Trophoblast cell (in vitro differentiated cells and primary cell): ENCODE data around the gene SPTLC2.

Source experiments
- DNase-seq, 2 donors: peaks; one replicate each; pipeline ENCODE4 v3.0.0-alpha.2; 2016
- H2AFZ ChIP-seq: 2 replicates; pipeline ENCODE4 v1.6.1; 2013; ENCODE audit warnings: low read length, moderate library complexity, mild to moderate bottlenecking; ENCODE audit not compliant: insufficient read depth, poor library complexity
- H2AK5ac ChIP-seq: 2 replicates; pipeline ENCODE4 v1.6.1; 2013; ENCODE audit warnings: mild to moderate bottlenecking, low read length
- H2BK120ac ChIP-seq: 2 replicates; pipeline ENCODE4 v1.6.1; 2013; ENCODE audit warnings: low read length, mild to moderate bottlenecking, moderate library complexity; ENCODE audit not compliant: insufficient read depth, poor library complexity
- H2BK12ac ChIP-seq: 2 replicates; pipeline ENCODE4 v1.6.1; 2013; ENCODE audit warnings: mild to moderate bottlenecking, low read length, moderate library complexity
- H2BK5ac ChIP-seq: 2 replicates; pipeline ENCODE4 v1.6.1; 2013; ENCODE audit warnings: low read length, low read depth, moderate library complexity, mild to moderate bottlenecking; ENCODE audit not compliant: poor library complexity
- H3K14ac ChIP-seq: 2 replicates; pipeline ENCODE4 v1.6.1; 2013; ENCODE audit warnings: mild to moderate bottlenecking, low read length
- H3K18ac ChIP-seq: 2 replicates; pipeline ENCODE4 v1.6.1; 2013; ENCODE audit warnings: mild to moderate bottlenecking, low read length
- H3K23ac ChIP-seq: 2 replicates; pipeline ENCODE4 v1.6.1; 2013; ENCODE audit warnings: low read length
- H3K27ac ChIP-seq: 2 replicates; pipeline ENCODE4 v1.5.1; 2013; ENCODE audit warnings: low read depth, mild to moderate bottlenecking, inconsistent platforms, low read length, moderate library complexity
- H3K27me3 ChIP-seq: 2 replicates; pipeline ENCODE4 v1.6.1; 2013; ENCODE audit warnings: inconsistent platforms, mild to moderate bottlenecking, low read length, moderate library complexity; ENCODE audit not compliant: insufficient read depth
- H3K36me3 ChIP-seq, 2 experiments: 1 replicate in 1 of 2; 2 replicates in 1 of 2; pipeline ENCODE4 v1.6.1; 2013; ENCODE audit warnings: low read length in 2 of 2, mild to moderate bottlenecking in 2 of 2, moderate library complexity in 1 of 2; ENCODE audit not compliant: insufficient read depth in 2 of 2, control insufficient read depth in 1 of 2
- H3K4ac ChIP-seq: 2 replicates; pipeline ENCODE4 v1.6.1; 2013; ENCODE audit warnings: low read depth, mild to moderate bottlenecking, low read length, moderate library complexity
- H3K4me1 ChIP-seq, 2 experiments: 1 replicate in 1 of 2; 2 replicates in 1 of 2; pipeline ENCODE4 v1.6.1; 2013; ENCODE audit warnings: low read length in 2 of 2, mild to moderate bottlenecking in 2 of 2, moderate library complexity in 1 of 2; ENCODE audit not compliant: insufficient read depth in 2 of 2, control insufficient read depth in 1 of 2
- H3K4me2 ChIP-seq: 2 replicates; pipeline ENCODE4 v1.6.1; 2013; ENCODE audit warnings: inconsistent platforms, mild to moderate bottlenecking, low read length, moderate library complexity
- H3K4me3 ChIP-seq: 2 replicates; pipeline ENCODE4 v1.5.1; 2013; ENCODE audit warnings: mild to moderate bottlenecking, low read depth, low read length, inconsistent platforms
- H3K79me1 ChIP-seq: one replicate; pipeline ENCODE4 v1.6.1; 2013; ENCODE audit warnings: low read length
- H3K79me2 ChIP-seq: 2 replicates; pipeline ENCODE4 v1.6.1; 2013; ENCODE audit warnings: low read length, mild to moderate bottlenecking; ENCODE audit not compliant: control insufficient read depth, insufficient read depth, poor library complexity
- H3K9ac ChIP-seq: 2 replicates; pipeline ENCODE4 v1.6.1; 2013; ENCODE audit warnings: mild to moderate bottlenecking, low read length
- H3K9me3 ChIP-seq: 2 replicates; pipeline ENCODE4 v1.6.1; 2013; ENCODE audit warnings: low read depth, mild to moderate bottlenecking, control low read depth, inconsistent platforms, low read length; ENCODE audit not compliant: insufficient read depth
- H4K12ac ChIP-seq: 2 replicates; pipeline ENCODE4 v1.6.1; 2013; ENCODE audit warnings: low read depth, mild to moderate bottlenecking, low read length, moderate library complexity
- H4K8ac ChIP-seq: 2 replicates; pipeline ENCODE4 v1.6.1; 2013; ENCODE audit warnings: low read depth, mild to moderate bottlenecking, low read length, moderate library complexity
- H4K91ac ChIP-seq: one replicate; pipeline ENCODE4 v1.6.1; 2013; ENCODE audit warnings: low read depth, mild to moderate bottlenecking, low read length, moderate library complexity
- WGBS: extraction: QIAGEN DNeasy Blood & Tissue Kit; methylation state at CpG from one replicate; pipeline ENCODE4 v1.1.7; 2013; ENCODE audit warnings: missing lambda C conversion rate; ENCODE audit not compliant: insufficient read length, insufficient coverage; ENCODE audit errors: extremely low coverage; 5-methylcytosine and 5-hydroxymethylcytosine counted together

SPTLC2 gene

DNA sequence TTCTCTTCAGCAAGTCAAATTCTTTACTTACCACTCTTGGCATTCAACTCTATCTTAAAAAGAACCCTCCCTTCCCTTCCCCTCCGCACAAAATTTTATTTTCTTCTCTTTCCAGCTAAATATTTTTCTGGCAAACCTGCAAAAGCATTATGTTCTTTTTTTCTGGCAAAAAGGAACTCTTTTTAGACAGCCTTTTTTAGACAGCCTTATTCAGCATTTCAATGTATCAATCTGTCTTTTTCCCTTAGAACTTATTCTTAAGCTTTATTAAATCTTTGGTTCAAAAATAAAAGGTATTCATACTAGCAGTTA is 50.5 kb downstream of the SPTLC2 start:
- Histone ChIP-seq H3K9me3 (no peaks in the 10 kb centered on the region), H2AK5ac (no peak overlapping the region), H4K12ac (no peak overlapping the region), H3K36me3 (peaks cover 0 to 4% of the 10 kb centered on the region in 2 experiments), H2AFZ (no peak overlapping the region), H3K23ac (no peak overlapping the region), H3K79me2 (no peaks in the 10 kb centered on the region), H3K4me2 (no peak overlapping the region), H2BK5ac (no peak overlapping the region), H4K91ac (no peak overlapping the region), H3K79me1 (no peaks in the 10 kb centered on the region), H3K4ac (no peak overlapping the region), H3K18ac (no peak overlapping the region), H3K14ac (no peak overlapping the region), H3K9ac (no peak overlapping the region), H3K4me3 (no peak overlapping the region), H4K8ac (no peak overlapping the region), H3K27me3 (no peaks in the 10 kb centered on the region), H2BK12ac (no peak overlapping the region), H3K27ac (no peak overlapping the region), H2BK120ac (no peak overlapping the region), H3K4me1 (no peaks in the 10 kb centered on the region)
- WGBS = 100% methylated on average over 1 of the region's 1 CpG
- no peak for DNase-seq

DNA sequence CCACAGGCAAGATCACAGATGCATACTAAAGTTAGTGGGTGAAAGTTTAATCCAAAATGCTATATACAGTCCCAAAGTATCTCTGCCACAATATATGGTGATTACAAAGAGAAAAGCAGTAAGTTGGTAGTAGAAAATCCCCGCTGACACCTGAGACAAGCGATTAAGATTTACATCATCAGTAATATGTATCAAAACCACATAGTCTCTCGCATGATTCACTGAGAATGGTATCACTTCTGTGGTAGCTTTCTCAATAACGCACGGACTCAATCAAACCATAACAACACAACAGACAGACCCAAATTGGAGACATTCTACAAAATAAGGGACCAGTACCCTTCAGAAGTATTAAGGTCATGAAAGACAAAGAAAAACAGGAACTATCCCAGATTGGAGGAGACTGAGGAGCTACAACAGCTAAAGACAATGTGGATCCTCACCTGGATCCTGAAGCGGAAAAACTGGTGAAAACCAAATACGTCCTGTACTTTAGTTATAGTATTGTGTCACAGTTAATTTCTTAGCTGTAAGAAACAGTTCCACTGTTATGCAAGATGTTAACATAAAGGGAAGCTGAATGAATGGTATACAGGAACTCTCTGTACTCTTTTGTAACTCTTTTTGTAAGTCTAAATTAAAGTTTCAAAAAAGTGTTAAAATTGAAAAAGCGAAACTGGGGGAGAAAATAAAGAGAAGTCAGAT is 51.0 kb downstream of the SPTLC2 start:
- Histone ChIP-seq H3K4me3 (no peak overlapping the region), H3K27ac (no peak overlapping the region), H3K79me2 (no peaks in the 10 kb centered on the region), H3K4me1 (no peaks in the 10 kb centered on the region), H3K14ac (no peak overlapping the region), H3K23ac (no peak overlapping the region), H3K4me2 (no peak overlapping the region), H2BK120ac (no peak overlapping the region), H2AK5ac (no peak overlapping the region), H4K8ac (no peak overlapping the region), H3K27me3 (no peaks in the 10 kb centered on the region), H4K12ac (no peak overlapping the region), H2BK12ac (no peak overlapping the region), H3K4ac (no peak overlapping the region), H2AFZ (no peak overlapping the region), H3K18ac (no peak overlapping the region), H3K36me3 (peaks cover 0 to 4% of the 10 kb centered on the region in 2 experiments), H3K79me1 (no peaks in the 10 kb centered on the region), H2BK5ac (no peak overlapping the region), H3K9ac (no peak overlapping the region), H3K9me3 (no peaks in the 10 kb centered on the region), H4K91ac (no peak overlapping the region)
- WGBS = no CpG with 5 or more reads among the region's 8 CpGs
- DNase-seq = no peak

DNA sequence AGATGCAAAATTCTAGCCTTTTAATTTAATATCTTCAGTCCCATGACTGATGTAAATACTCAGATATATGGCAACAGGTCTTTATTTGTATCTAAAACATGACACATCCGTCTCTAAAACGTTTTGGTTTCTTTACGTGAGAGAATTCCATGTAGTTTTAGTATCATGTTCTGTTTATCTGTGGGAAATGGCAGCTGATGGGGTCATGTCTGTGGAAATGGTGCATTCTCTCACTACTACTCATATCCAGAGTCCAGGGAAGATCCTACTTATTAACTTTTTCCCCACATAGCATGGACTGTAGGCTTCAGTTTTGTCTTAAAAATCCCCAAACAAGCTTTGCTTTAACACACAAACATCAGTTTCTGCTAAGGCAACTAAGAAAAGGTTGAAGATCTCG is 53.8 kb downstream of the SPTLC2 start:
- no CpG with 5 or more reads among the region's 4 CpGs for WGBS
- Histone ChIP-seq H3K9me3 (no peaks in the 10 kb centered on the region), H3K4me1 (no peaks in the 10 kb centered on the region), H2BK120ac (no peak overlapping the region), H4K12ac (no peak overlapping the region), H4K91ac (no peak overlapping the region), H3K27ac (no peak overlapping the region), H3K27me3 (no peaks in the 10 kb centered on the region), H3K79me1 (no peaks in the 10 kb centered on the region), H3K79me2 (no peaks in the 10 kb centered on the region), H3K14ac (no peak overlapping the region), H3K18ac (no peak overlapping the region), H3K4me2 (no peak overlapping the region), H3K4me3 (no peak overlapping the region), H2AK5ac (no peak overlapping the region), H3K4ac (no peak overlapping the region), H3K23ac (no peak overlapping the region), H3K36me3 (peaks cover 1 to 3% of the 10 kb centered on the region in 2 experiments), H2BK12ac (no peak overlapping the region), H3K9ac (no peak overlapping the region), H2BK5ac (no peak overlapping the region), H4K8ac (no peak overlapping the region), H2AFZ (no peak overlapping the region)
- no peak for DNase-seq

DNA sequence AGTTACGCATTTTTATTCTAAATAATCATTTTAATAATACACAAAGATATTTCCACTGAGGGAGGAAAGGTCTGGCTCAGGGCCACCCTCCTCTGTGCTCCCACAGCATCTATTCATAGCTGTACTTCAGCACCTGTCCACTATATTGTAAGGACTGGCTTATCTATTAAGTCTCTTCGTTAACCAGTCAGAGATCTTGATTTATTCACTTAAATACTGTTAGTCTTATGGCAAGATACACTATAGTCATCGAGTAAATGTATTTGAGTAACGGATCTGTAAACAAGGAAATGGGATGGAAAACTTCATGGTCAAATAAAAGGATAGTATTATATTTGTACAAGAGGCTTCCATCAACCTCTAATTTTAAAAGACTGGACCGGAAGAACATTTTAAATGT is 54.6 kb downstream of the SPTLC2 start:
- H4K8ac ChIP-seq = no peak overlapping the region
- H3K27me3 ChIP-seq = no peaks in the 10 kb centered on the region
- H3K4ac ChIP-seq = no peak overlapping the region
- no peak overlapping the region for H3K4me2 ChIP-seq
- H2BK5ac ChIP-seq = no peak overlapping the region
- H3K4me3 ChIP-seq = no peak overlapping the region
- H3K14ac ChIP-seq = no peak overlapping the region
- no peaks in the 10 kb centered on the region for H3K9me3 ChIP-seq
- no peak overlapping the region for H3K27ac ChIP-seq
- no peak overlapping the region for H4K12ac ChIP-seq
- no peak overlapping the region for H3K23ac ChIP-seq
- H3K36me3 ChIP-seq = peaks cover 1 to 3% of the 10 kb centered on the region in 2 experiments
- no CpG with 5 or more reads among the region's 5 CpGs for WGBS
- no peak overlapping the region for H2AFZ ChIP-seq
- H3K79me2 ChIP-seq = no peaks in the 10 kb centered on the region
- H3K79me1 ChIP-seq = no peaks in the 10 kb centered on the region
- H3K9ac ChIP-seq = no peak overlapping the region
- H2BK120ac ChIP-seq = no peak overlapping the region
- H2AK5ac ChIP-seq = no peak overlapping the region
- H3K18ac ChIP-seq = no peak overlapping the region
- no peaks in the 10 kb centered on the region for H3K4me1 ChIP-seq
- H2BK12ac ChIP-seq = no peak overlapping the region
- no peak for DNase-seq
- H4K91ac ChIP-seq = no peak overlapping the region
